Activated T-helper 2 cell treated with anti-CD3 and anti-CD28 coated beads, Interferon-gamma antibody, Interleukin-2, Interleukin-4, amounts not matched to agents 10 μg/mL and 5 μg/mL and 100 μg/mL, durations not matched to agents 14 hours and 24 hours and 36 hours (primary cell): Measurements from ENCODE around the gene TDRD10. TPM values are rescaled to one million over a fixed set of nuclear protein-coding genes. Genes with fewer than 3 reads are reported as not detected.
A peak's percentile ranks its signal among the peaks of the same experiment; 100 is the strongest.

ENCODE experiments used
- DNase-seq: peaks from one replicate; pipeline ENCODE4 v3.0.0; 2021; ENCODE audit warnings: low spot score
- H3K27ac Mint-ChIP-seq: one replicate; pipeline ENCODE4 v1.8.0; 2021; ENCODE audit warnings: mixed read lengths
- H3K27me3 Mint-ChIP-seq: one replicate; pipeline ENCODE4 v1.8.0; 2021; ENCODE audit warnings: low read depth, mixed read lengths
- H3K36me3 Mint-ChIP-seq: one replicate; pipeline ENCODE4 v1.8.0; 2021; ENCODE audit warnings: low read depth, mixed read lengths
- H3K4me1 Mint-ChIP-seq: one replicate; pipeline ENCODE4 v1.8.0; 2021; ENCODE audit warnings: low read depth, mixed read lengths
- H3K4me3 Mint-ChIP-seq: one replicate; pipeline ENCODE4 v1.8.0; 2021; ENCODE audit warnings: low read depth, mild to moderate bottlenecking, moderate library complexity, mixed read lengths
- H3K9me3 Mint-ChIP-seq: one replicate; pipeline ENCODE4 v1.8.0; 2021; ENCODE audit warnings: mixed read lengths
- intact Hi-C: fragments of 100-400 bp; cut with micrococcal nuclease; formaldehyde crosslinking; loops from one replicate; pipeline ENCODE4 v1.15.1; 2023
- total RNA-seq: library from RNA; stranded (reverse); gene quantifications from 2 replicates; pipeline ENCODE4 v1.2.3, GENCODE V29; 2022

TDRD10 gene
- total RNA-seq, 1 donor from 2014 or later = not detected

DNA sequence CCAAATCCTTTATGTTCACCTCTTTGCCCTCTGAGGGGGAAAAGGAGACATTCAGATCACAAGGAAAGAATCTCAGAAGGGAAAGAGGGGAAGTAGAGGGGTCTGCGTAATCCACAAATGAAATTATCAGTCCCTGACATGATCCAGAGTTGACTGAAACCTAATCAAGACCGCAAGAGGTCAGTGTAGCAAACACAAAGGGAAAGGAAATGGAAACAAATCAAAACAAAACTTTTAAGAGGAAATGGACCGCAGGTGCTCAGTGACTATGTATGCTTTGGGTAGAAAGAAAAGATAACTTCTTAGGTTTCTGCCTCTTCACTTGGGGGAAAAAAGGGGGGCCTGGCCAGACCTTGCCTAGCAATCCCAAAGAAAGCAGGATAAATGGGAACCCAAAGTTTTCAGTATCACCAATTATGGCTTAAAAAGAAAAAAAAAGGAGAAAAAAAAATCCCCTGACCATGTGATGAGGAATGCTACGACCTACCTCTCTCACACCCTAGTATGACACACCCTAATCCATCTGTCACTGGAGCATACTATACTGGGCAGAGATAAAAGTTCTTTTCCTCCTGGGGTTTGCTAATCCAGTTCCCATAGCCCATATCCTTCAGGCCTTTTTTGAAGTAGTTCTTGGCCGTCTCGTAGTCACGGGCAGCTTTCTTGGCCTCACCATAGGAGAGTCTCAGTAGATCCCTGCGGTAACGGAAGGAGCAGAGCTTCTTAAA is 82.4 kb downstream of the TDRD10 start:
- peaks cover 82% of the 10 kb centered on the region for H3K36me3 Mint-ChIP-seq
- H3K27ac Mint-ChIP-seq = no peak overlapping the region
- peaks cover 3% of the 10 kb centered on the region for H3K4me1 Mint-ChIP-seq
- DNase-seq = no peak
- no peaks in the 10 kb centered on the region for H3K27me3 Mint-ChIP-seq
- intact Hi-C loops = no loop called here
- no peaks in the 10 kb centered on the region for H3K9me3 Mint-ChIP-seq
- no peak overlapping the region for H3K4me3 Mint-ChIP-seq

DNA sequence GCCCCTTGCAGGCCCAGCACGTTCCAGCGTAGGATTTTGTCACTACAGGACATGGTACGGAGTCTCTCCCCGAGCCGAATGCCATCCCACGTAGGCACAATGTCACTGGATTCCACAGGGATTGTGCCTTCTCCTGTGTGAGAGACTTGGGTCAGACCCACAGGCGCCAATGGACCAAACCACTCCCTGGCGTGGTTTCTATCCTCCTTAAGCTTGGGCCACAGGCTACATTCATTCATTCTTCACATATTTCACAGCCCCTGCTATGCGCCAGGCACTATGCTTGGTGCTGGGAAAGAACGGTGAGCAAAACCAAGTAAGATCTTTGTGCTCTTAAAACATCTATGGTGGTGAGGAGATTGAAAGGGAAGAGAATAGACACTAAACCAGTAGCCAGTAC is 84.2 kb downstream of the TDRD10 start:
- Mint-ChIP-seq H3K27ac (no peak overlapping the region), H3K9me3 (no peaks in the 10 kb centered on the region), H3K27me3 (no peaks in the 10 kb centered on the region), H3K4me3 (no peak overlapping the region), H3K4me1 (peaks cover 6% of the 10 kb centered on the region), H3K36me3 (peaks cover 82% of the 10 kb centered on the region)
- intact Hi-C loops = no loop called here
- DNase-seq = no peak

DNA sequence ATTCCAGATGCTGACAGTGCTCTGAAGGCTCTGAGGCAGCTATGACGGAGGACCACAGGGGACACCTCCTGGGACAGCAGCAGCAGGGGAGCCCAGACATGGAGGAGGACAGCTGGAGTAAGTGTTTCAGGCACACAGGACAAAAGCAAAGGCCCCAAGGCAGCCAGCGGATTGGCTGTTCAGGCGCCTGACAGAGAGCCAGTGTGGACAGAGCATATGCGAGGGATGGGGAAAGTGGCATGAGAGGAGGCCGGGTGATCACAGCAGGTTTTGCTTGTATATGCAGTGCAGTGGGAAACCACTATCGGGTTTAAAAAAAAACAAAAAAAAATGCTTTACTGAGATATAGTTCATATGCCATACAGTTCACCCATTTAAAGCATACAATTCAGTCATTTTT is 84.6 kb downstream of the TDRD10 start:
- Mint-ChIP-seq H3K4me3 (no peak overlapping the region), H3K36me3 (peaks cover 84% of the 10 kb centered on the region), H3K27ac (no peak overlapping the region), H3K27me3 (no peaks in the 10 kb centered on the region), H3K9me3 (no peaks in the 10 kb centered on the region), H3K4me1 (peaks cover 6% of the 10 kb centered on the region)
- no peak for DNase-seq
- intact Hi-C loops = no loop called here

DNA sequence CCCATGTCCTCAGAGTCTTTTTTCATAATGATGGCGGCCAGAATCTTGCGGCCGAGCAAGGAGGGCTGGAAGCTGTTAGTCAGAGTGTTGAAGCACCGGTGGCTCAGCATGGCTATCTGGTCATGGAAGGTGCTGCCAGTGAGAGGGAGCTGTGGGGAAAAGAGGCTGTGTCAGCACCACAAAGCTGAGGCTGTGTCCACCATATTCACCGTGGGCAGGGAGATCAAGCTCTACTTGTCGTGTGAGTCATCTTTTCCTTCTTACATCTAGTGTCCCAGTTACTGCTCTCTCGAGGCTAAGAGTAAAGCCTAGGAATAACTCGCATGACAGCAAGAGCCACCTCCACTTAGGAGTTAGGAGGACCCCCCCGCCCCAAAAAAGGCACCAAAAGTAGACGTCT is 87.8 kb downstream of the TDRD10 start:
- intact Hi-C loops = no loop called here
- Mint-ChIP-seq H3K4me1 (peaks cover 6% of the 10 kb centered on the region), H3K27me3 (no peaks in the 10 kb centered on the region), H3K9me3 (no peaks in the 10 kb centered on the region), H3K36me3 (peaks cover 96% of the 10 kb centered on the region), H3K4me3 (no peak overlapping the region), H3K27ac (peak overlapping the region; percentile 35)
- DNase-seq = no peak

DNA sequence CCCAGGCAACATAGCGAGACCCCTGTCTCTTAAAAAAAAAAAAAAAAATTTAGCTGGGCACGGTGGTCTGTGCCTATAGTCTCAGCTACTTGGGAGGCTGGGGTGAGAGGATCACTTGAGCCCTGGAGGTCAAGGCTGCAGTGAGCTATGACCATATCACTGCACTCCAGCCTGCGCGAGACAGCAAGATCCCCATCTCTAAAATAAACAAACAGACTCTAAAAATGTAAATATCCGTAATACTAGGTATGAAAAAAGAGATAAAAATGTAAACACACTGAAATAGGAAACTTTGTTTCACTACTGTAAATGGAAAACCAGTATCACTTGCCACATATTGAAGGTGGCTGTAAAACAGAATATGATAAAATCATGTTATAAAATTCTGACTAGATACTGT is 88.7 kb downstream of the TDRD10 start:
- no peak overlapping the region for H3K27ac Mint-ChIP-seq
- intact Hi-C loops = no loop called here

DNA sequence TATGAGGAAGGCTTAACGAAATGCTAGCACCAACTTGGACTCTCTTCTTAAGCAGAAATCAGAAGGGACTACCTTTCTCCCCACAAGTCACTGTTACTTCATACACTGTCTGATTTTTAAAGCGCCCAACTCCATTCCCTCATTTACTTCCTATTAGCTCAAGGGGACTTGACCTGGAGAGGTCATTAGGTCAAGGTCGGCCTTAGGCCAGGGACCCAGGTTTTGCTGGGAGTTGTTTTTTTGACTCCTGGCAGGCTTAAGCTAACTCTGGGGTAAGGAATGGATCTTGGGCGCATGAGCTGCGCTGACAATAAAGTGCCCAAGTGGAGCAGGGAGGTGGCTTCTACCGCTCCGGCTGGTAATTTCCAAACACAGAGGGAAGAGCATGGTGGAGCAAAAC is 89.2 kb downstream of the TDRD10 start:
- no peak for DNase-seq
- H3K4me3 Mint-ChIP-seq = no peak overlapping the region
- peaks cover 91% of the 10 kb centered on the region for H3K36me3 Mint-ChIP-seq
- intact Hi-C loops = no loop called here
- H3K27me3 Mint-ChIP-seq = no peaks in the 10 kb centered on the region
- H3K27ac Mint-ChIP-seq = no peak overlapping the region
- peaks cover 6% of the 10 kb centered on the region for H3K4me1 Mint-ChIP-seq
- no peaks in the 10 kb centered on the region for H3K9me3 Mint-ChIP-seq

More for the DNA sequence above, 88.7 kb downstream of the TDRD10 start:
- Mint-ChIP-seq H3K4me3 (no peak overlapping the region), H3K36me3 (peaks cover 92% of the 10 kb centered on the region), H3K27me3 (no peaks in the 10 kb centered on the region), H3K4me1 (peaks cover 6% of the 10 kb centered on the region), H3K9me3 (no peaks in the 10 kb centered on the region)
- DNase-seq = no peak

DNA sequence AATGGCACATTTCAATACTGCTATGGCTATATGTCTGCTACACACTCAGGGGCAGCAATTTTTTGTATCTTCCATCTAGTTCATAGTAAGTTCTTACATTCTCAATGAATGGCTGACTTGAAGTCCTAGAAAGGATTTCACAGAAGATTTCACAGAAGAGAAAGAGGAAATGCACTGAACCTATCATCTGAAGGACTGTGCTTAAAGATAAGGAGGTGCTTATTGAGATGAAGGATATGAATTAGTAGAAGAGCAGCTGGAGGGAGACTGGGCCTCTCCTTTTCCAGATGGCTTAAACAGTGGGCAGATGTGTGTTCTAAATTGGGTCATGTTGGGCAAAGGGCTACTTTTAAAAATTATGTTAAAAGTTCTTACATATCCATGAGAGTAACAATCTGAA is 91.4 kb downstream of the TDRD10 start:
- Mint-ChIP-seq H3K9me3 (no peaks in the 10 kb centered on the region), H3K4me3 (no peak overlapping the region), H3K36me3 (peaks cover 91% of the 10 kb centered on the region), H3K27ac (no peak overlapping the region), H3K4me1 (peaks cover 7% of the 10 kb centered on the region), H3K27me3 (no peaks in the 10 kb centered on the region)
- no peak for DNase-seq
- intact Hi-C loops = no loop called here

DNA sequence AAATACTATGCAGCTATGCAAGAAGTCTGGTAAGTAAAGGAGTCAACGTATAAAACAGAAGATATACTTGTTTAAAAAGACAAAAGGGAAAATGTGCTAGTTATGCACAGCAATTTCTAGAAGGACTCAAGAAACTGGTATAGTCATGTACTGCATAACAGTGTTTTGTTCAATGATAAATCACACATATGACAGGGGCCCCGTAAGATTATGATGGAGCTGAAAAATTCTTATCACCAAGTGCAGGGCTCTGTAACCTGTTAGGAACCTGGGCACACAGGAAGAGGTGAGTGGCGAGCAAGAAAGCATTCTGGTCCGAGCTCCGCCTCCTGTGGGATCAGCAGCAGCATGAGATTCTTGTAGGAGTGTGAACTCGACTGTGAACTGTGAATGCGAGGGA is 92.8 kb downstream of the TDRD10 start:
- H3K27me3 Mint-ChIP-seq = no peaks in the 10 kb centered on the region
- no peak overlapping the region for H3K4me3 Mint-ChIP-seq
- peaks cover 17% of the 10 kb centered on the region for H3K4me1 Mint-ChIP-seq
- intact Hi-C loops = no loop called here
- H3K27ac Mint-ChIP-seq = peak overlapping the region; percentile 61
- H3K36me3 Mint-ChIP-seq = peaks cover 89% of the 10 kb centered on the region
- no peak for DNase-seq
- no peaks in the 10 kb centered on the region for H3K9me3 Mint-ChIP-seq

DNA sequence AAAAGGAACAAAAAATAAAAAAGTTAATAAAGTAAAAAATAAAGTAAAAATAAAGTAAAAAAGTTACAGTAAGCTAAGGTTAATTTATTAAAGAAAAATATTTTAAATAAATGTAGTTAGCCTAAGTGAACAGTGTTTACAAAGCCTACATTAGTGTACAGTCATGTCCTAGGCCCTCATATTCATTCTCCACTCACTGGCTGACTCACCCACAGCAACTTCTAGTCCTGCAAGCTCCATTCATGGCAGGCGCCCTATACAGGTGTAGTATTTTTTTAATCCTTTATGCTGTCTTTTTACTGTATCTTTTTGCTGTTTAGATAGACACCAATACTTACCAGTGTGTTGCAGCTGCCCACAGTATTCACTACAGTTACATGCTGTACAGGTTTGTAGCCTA is 93.6 kb downstream of the TDRD10 start:
- Mint-ChIP-seq H3K4me3 (no peak overlapping the region), H3K27ac (no peak overlapping the region), H3K36me3 (peaks cover 92% of the 10 kb centered on the region), H3K4me1 (peaks cover 15% of the 10 kb centered on the region), H3K9me3 (no peaks in the 10 kb centered on the region), H3K27me3 (no peaks in the 10 kb centered on the region)
- no peak for DNase-seq
- intact Hi-C loops = no loop called here

Other genes starting within 250 kb of the TDRD10 start
- 112 and 113 TPM in 2 replicates for gene HAX1, start 229.6 kb upstream of the TDRD10 start, total RNA-seq
- gene AQP10, start 181.1 kb upstream of the TDRD10 start, total RNA-seq = not detected in 2 replicates
- gene ATP8B2, start 176.7 kb upstream of the TDRD10 start, total RNA-seq = 44.0 and 47.0 TPM in 2 replicates
- gene IL6R, start 96.9 kb upstream of the TDRD10 start, total RNA-seq = 1.6 and 2.2 TPM in 2 replicates
- gene SHE, start 193 bp downstream of the TDRD10 start, total RNA-seq = 0.05 TPM in 1 of 2 replicates, not detected in the other
- gene UBE2Q1, start 56.4 kb downstream of the TDRD10 start, total RNA-seq = 96.5 and 101 TPM in 2 replicates
- not detected in 2 replicates for gene CHRNB2, start 65.6 kb downstream of the TDRD10 start, total RNA-seq
- 267 and 282 TPM in 2 replicates for gene ADAR, start 106.0 kb downstream of the TDRD10 start, total RNA-seq